MG63 (cell line): Measurements from ENCODE around the gene TRAPPC5. TPM values are rescaled to one million over a fixed set of nuclear protein-coding genes. Genes with fewer than 3 reads are reported as not detected.

ENCODE experiments used
- DNase-seq: peaks from one replicate; pipeline ENCODE4 v3.0.0-alpha.2; 2020
- H3K27me3 ChIP-seq: fragments of 250-450 bp; sonication (Bioruptor Pico); 2 replicates; pipeline ENCODE4 v1.5.1; 2020; ENCODE audit warnings: mild to moderate bottlenecking, moderate library complexity
- H3K36me3 ChIP-seq: fragments of 250-450 bp; sonication (Bioruptor Pico); 2 replicates; pipeline ENCODE4 v1.5.1; 2020; ENCODE audit warnings: mild to moderate bottlenecking, moderate library complexity
- H3K4me3 ChIP-seq: fragments of 250-450 bp; sonication (Bioruptor Pico); 2 replicates; pipeline ENCODE4 v1.5.1; 2020; ENCODE audit warnings: mild to moderate bottlenecking, moderate library complexity
- H3K9me3 ChIP-seq: fragments of 250-450 bp; sonication (Bioruptor Pico); 2 replicates; pipeline ENCODE4 v1.5.1; 2020; ENCODE audit warnings: mild to moderate bottlenecking, moderate library complexity
- total RNA-seq: library from RNA; depleted of rRNA; stranded (reverse); fragments of >200 nt; shearing (Covaris generic); gene quantifications from 2 replicates; pipeline ENCODE4 v1.2.3, GENCODE V29; 2014; ENCODE audit warnings: low replicate concordance

Gene TRAPPC5
- total RNA-seq, 1 experiment from 2014 or later: 202 TPM

DNA sequence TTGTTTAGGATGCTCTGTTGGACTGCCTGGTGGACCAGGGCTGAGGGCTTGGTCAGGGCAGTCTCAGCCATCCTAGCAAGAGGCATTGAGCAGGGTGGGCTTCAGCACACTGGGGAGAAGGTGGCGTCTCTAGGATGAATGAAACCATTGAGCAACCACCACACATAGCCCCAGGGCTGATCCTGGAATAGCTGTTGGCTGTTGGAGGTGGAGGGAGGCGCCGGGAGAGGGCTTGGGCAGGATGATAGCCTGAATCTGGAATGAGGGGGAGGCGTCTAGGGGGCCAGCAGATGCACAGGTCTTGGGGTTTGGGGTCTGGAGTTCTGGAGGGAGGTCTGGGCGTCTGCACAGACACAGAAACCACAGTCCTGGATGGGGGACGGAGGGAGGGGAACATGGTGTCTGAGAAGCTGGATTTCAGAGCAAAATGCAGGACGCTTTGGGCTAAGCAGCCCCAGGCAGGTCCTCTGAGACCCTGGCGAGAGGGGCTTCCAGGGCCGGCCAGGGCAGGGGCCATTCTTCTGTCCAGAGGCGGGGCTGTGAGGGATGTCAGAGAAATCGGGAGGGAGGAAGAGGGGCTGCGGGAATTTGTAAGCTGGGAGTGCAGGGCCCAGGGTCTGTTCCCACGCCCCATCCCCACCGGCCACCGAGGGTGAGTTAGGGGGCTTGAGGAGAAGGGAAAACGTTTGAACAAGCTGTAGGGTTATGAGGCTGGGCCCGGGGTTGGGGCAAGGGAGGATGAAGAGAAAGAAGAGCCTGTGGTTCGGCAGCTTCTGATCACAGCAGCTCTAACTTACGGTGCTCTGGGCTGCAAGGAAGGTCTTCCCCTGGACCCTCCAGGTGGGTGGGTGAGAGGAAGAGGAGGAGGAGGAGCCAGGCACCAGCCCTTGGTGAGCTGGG is 5.2 kb downstream of the TRAPPC5 start:
- H3K9me3 ChIP-seq: no peaks in the 10 kb centered on the region
- no peak for DNase-seq
- no peak overlapping the region for H3K4me3 ChIP-seq

DNA sequence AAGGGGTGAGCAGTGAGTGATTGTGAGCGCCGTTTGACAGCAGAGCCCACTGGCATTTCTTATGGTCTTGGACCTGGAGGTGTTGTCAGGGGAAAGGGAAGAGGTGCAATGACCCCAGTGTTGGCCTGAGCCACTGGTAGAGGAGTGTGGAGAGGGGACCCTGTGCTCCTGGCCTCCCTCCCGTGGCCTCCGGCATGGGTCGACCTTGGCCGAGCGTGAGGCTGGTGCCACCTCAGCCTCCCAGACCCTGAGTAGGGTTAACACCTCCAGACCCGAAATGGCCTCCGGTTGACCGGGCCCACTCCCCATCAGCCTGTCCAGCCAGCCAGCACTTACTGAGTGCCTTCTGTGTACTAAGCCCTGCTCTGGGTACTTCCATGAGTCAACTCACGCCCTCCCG is 6.5 kb downstream of the TRAPPC5 start:
- DNase-seq: no peak
- H3K36me3 ChIP-seq: peaks cover 20% of the 10 kb centered on the region
- 0 out of 2 replicates have a peak, but pooled peaks cover 5% of the 10 kb centered on the region for H3K9me3 ChIP-seq
- H3K27me3 ChIP-seq: peaks cover 46% of the 10 kb centered on the region
- H3K4me3 ChIP-seq: no peak overlapping the region

More for the DNA sequence above, 5.2 kb downstream of the TRAPPC5 start:
- H3K27me3 ChIP-seq: peaks cover 39% of the 10 kb centered on the region
- H3K36me3 ChIP-seq: peaks cover 20% of the 10 kb centered on the region

GRCh38 chr19:7689165-7689564 is 8.5 kb downstream of the TRAPPC5 start:
- H3K4me3 ChIP-seq: no peak overlapping the region
- no peak for DNase-seq
- H3K36me3 ChIP-seq: peaks cover 1% of the 10 kb centered on the region
- peaks cover 64% of the 10 kb centered on the region for H3K27me3 ChIP-seq
- H3K9me3 ChIP-seq: peaks cover 12% of the 10 kb centered on the region; the same call in 1 of the 2 replicates

DNA sequence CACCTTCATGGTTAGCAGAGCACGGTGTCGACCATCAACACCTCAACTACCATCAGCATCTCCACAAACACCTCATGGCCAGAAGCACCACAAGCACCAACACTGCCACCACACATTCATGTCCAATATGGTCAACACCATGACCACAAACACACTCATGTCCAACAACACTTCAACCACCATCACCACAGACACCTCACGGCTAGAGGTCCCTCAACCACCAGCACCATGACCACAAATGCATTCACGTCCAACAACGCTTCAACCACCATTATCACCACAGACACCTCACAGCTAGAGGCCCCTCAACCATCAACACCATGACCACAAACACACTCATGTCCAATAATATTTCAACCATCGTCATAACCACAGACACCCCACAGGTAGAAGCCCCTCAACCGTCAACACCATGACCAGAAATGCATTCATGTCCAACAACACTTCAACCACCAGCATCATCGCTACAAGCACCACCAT is 10.2 kb downstream of the TRAPPC5 start:
- DNase-seq: no peak
- Histone ChIP-seq H3K4me3 (no peak overlapping the region), H3K27me3 (peaks cover 74% of the 10 kb centered on the region), H3K36me3 (no peaks in the 10 kb centered on the region), H3K9me3 (peaks cover 12% of the 10 kb centered on the region; the same call in 1 of the 2 replicates)

- peaks cover 12% of the 10 kb centered on the region; the same call in 1 of the 2 replicates for H3K9me3 ChIP-seq
- H3K27me3 ChIP-seq: peaks cover 81% of the 10 kb centered on the region
- H3K4me3 ChIP-seq: no peak overlapping the region
- DNase-seq: no peak
- no peaks in the 10 kb centered on the region for H3K36me3 ChIP-seq
Observed at GRCh38 chr19:7691497-7691896, 10.9 kb downstream of the TRAPPC5 start.

- H3K27me3 ChIP-seq: peaks cover 85% of the 10 kb centered on the region
- no peaks in the 10 kb centered on the region for H3K36me3 ChIP-seq
- peaks cover 12% of the 10 kb centered on the region; the same call in 1 of the 2 replicates for H3K9me3 ChIP-seq
- H3K4me3 ChIP-seq: no peak overlapping the region
- DNase-seq: no peak
Observed at GRCh38 chr19:7692417-7693088, 11.9 kb downstream of the TRAPPC5 start.

- DNase-seq: no peak
Observed at GRCh38 chr19:7694499-7694898, 13.9 kb downstream of the TRAPPC5 start.

DNA sequence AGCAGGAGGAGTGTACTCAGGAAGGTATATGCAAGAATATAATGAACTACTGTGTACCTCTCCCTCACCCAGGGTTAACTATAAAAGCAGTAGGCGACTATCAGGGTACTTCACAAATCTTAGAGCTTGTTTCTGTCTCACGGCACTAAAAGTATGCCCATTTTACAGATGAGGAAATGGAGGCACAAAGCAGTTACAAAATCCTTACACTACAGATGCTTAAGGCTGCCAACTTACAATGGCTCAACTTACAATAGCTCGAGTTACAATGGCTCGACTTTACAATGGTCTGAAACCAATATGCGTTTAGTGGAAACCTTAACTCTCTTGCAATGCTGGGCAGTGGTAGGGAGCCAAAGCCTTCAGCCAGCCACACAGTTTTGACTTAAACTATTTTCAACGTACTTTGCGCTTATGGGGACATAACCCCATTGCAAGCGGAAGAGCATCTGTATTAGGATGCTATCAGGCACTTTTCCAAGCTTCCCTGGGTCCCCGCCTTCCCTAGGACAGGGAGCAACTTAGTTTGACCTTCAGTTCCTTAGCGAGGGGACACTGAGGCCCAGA is 17.2 kb downstream of the TRAPPC5 start:
- Histone ChIP-seq H3K9me3 (peaks cover 3% of the 10 kb centered on the region; the same call in 1 of the 2 replicates), H3K4me3 (no peak overlapping the region), H3K27me3 (peaks cover 83% of the 10 kb centered on the region), H3K36me3 (no peaks in the 10 kb centered on the region)
- DNase-seq: no peak

More at GRCh38 chr19:7694499-7694898, 13.9 kb downstream of the TRAPPC5 start:
- peaks cover 12% of the 10 kb centered on the region; the same call in 1 of the 2 replicates for H3K9me3 ChIP-seq
- peaks cover 89% of the 10 kb centered on the region for H3K27me3 ChIP-seq
- no peaks in the 10 kb centered on the region for H3K36me3 ChIP-seq
- H3K4me3 ChIP-seq: no peak overlapping the region

- no peak for DNase-seq
- H3K9me3 ChIP-seq: no peaks in the 10 kb centered on the region
- no peak overlapping the region for H3K4me3 ChIP-seq
- H3K36me3 ChIP-seq: no peaks in the 10 kb centered on the region
- H3K27me3 ChIP-seq: peaks cover 79% of the 10 kb centered on the region
Observed at GRCh38 chr19:7698583-7698982, 17.9 kb downstream of the TRAPPC5 start.

DNA sequence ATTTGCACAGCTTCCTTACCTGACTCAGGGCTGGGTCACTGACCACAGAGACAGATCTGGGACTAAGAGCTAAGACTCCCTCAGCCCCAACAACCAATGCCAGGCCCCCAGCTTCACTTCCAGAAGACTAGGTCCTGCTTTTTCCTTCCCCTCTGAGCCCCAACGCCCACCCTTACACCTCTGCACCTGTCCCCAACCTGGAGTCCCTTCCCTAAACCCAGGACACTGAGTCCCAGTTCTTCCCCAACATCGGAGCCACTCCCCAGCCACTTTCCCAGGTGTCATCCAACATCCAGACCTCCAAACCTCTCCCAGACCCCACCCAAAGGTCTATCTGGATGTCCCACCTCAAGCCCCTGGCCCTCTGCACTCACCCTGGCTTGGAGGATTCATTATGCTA is 18.4 kb downstream of the TRAPPC5 start:
- no peak overlapping the region for H3K4me3 ChIP-seq
- no peak for DNase-seq
- no peaks in the 10 kb centered on the region for H3K9me3 ChIP-seq
- no peaks in the 10 kb centered on the region for H3K36me3 ChIP-seq
- H3K27me3 ChIP-seq: peaks cover 81% of the 10 kb centered on the region

GRCh38 chr19:7699417-7700401 is 19.1 kb downstream of the TRAPPC5 start:
- no peak overlapping the region for H3K4me3 ChIP-seq
- peaks cover 79% of the 10 kb centered on the region for H3K27me3 ChIP-seq
- H3K36me3 ChIP-seq: no peaks in the 10 kb centered on the region
- H3K9me3 ChIP-seq: no peaks in the 10 kb centered on the region
- no peak for DNase-seq

DNA sequence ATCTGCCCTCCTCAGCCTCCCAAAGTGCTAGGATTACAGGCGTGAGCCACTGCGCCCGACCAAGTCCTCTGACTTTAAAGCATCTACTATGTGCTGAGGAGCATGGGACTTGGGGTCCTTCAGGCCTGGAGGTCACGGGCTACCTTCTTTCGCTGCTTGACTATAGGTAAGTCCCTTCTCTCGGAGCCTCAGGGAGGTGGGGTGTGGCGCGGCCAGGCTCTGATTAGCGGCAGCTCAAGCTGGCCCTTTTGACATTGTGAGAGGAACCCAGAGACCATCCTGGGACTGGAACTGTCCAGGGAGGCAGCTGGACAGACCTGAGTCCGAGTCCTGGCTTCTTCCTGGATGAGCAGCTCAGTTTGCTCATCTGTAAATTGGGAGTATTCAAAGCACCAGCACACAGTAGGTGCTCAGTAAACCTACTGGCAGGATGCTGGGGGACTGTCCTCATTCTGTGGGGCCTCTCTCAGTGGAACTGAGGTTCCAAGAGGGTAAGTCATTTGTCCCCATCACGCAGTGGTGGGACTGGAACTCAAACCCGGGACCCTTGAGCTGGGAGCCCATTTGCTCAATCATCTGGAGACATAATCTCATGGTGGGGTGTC is 20.5 kb downstream of the TRAPPC5 start:
- DNase-seq: no peak
- no peaks in the 10 kb centered on the region for H3K36me3 ChIP-seq
- no peaks in the 10 kb centered on the region for H3K9me3 ChIP-seq
- H3K4me3 ChIP-seq: no peak overlapping the region
- peaks cover 66% of the 10 kb centered on the region for H3K27me3 ChIP-seq

GRCh38 chr19:7701654-7702457 is 21.2 kb downstream of the TRAPPC5 start, which contains the start of gene FCER2:
Gene FCER2, minus strand, starts transcription at chr19:7702131. Its CDS starts 2,371 bp downstream, at chr19:7699760.
- no peaks in the 10 kb centered on the region for H3K36me3 ChIP-seq
- DNase-seq: no peak
- no peak within 1 kb of the TSS for H3K4me3 ChIP-seq
- peaks cover 59% of the 10 kb centered on the region for H3K27me3 ChIP-seq
- no peaks in the 10 kb centered on the region for H3K9me3 ChIP-seq

DNA sequence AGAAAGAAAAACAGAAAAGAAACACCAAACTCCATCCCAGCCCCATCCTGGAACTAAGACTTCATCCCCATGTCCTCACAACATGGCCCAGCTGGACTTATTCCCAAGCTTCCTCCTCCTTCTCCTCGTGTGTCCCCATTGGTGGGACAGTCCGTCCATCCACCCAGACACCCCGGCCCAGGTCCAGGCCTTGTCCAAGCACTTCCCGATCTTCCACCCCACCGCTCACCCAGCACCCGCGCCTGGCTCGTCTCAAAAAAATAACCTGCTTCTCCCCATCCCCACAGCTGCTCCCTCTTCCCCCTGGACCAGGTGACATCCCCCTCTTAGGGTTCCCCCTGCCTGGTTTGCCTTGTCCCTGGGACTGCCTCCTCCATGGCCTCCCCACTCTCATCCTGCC is 22.7 kb downstream of the TRAPPC5 start:
- H3K4me3 ChIP-seq: no peak overlapping the region

More for the DNA sequence above, 22.7 kb downstream of the TRAPPC5 start:
- Histone ChIP-seq H3K27me3 (peaks cover 44% of the 10 kb centered on the region), H3K9me3 (no peaks in the 10 kb centered on the region), H3K36me3 (no peaks in the 10 kb centered on the region)
- DNase-seq: no peak
